ENCODE results near the gene CPNE1. TPM values are rescaled to one million over a fixed set of nuclear protein-coding genes. Genes with fewer than 3 reads are reported as not detected.

CPNE1 gene
- total RNA-seq, 1 experiment from 2014 or later = 155 TPM

- Histone ChIP-seq H4K91ac (ENCODE audit: insufficient read length, low read depth, low read length) (no peak overlapping the region), H4K5ac (ENCODE audit: insufficient read length, low read depth, low read length) (no peak overlapping the region), H2BK5ac (ENCODE audit: insufficient read length, low read length) (no peak overlapping the region), H2BK20ac (ENCODE audit: low read depth, low read length, poor library complexity, severe bottlenecking) (no peak overlapping the region), H3K23me2 (ENCODE audit: insufficient read length, low read depth, low read length, poor library complexity, severe bottlenecking) (no peaks in the 10 kb centered on the region), H2BK15ac (ENCODE audit: low read depth, low read length) (no peak overlapping the region), H4K20me1 (ENCODE audit: control insufficient read depth, insufficient read depth, insufficient read length) (no peaks in the 10 kb centered on the region), H2AK5ac (ENCODE audit: insufficient read length, low read length) (no peak overlapping the region), H2BK120ac (ENCODE audit: low read depth, low read length, poor library complexity, severe bottlenecking) (no peak overlapping the region), H3K4me1 (ENCODE audit: insufficient read depth, low read length) (no peaks in the 10 kb centered on the region), H3K27me3 (ENCODE audit: insufficient read depth, low read length) (no peaks in the 10 kb centered on the region), H3K14ac (ENCODE audit: insufficient read depth, low read length) (no peak overlapping the region), H3K4ac (ENCODE audit: low read depth, low read length) (no peak overlapping the region), H3K23ac (ENCODE audit: insufficient read length, low read depth, low read length) (no peak overlapping the region), H3K4me2 (ENCODE audit: insufficient read depth, insufficient read length, low read length) (no peak overlapping the region), H3K9ac (ENCODE audit: extremely low read depth, insufficient read length, low read length) (no peak overlapping the region), H3K18ac (ENCODE audit: insufficient read length, low read depth, low read length) (no peak overlapping the region), H3K79me2 (ENCODE audit: insufficient read depth, low read length) (no peaks in the 10 kb centered on the region), H3T11ph (ENCODE audit: low read length) (no peak overlapping the region), H2BK12ac (ENCODE audit: insufficient read length, low read depth, low read length) (no peak overlapping the region), H3K27ac (ENCODE audit: insufficient read length, low read depth, low read length) (no peak overlapping the region), H4K8ac (replicated peaks; ENCODE audit: insufficient read length, low read depth, low read length) (no peak overlapping the region), H3K56ac (ENCODE audit: insufficient read length, low read depth, low read length) (no peak overlapping the region), H3K79me1 (ENCODE audit: insufficient read depth, low read depth, low read length, poor library complexity, severe bottlenecking) (no peaks in the 10 kb centered on the region), H2AFZ (ENCODE audit: low read length) (no peak overlapping the region), H3K9me3 (ENCODE audit: control insufficient read depth, low read depth, low read length) (no peaks in the 10 kb centered on the region)
- H3K27ac Mint-ChIP-seq = no peak overlapping the region
- H3K36me3 Mint-ChIP-seq (ENCODE audit: insufficient read depth in 1 of 3, low read depth in 3 of 3) = peaks cover 0 to 3% (median 1%) of the 10 kb centered on the region in 3 experiments; a peak in 2 of 7 replicates
- H3K4me1 Mint-ChIP-seq = no peaks in the 10 kb centered on the region
- peaks cover 0 to 2% of the 10 kb centered on the region in 2 experiments; a peak in 2 of 5 replicates for H3K9me3 Mint-ChIP-seq
- DNase-seq = no peak
- TF ChIP-seq CTCF (conservative IDR thresholded peaks at IDR 0.05) = no peak
- no CpG with 5 or more reads among the region's 6 CpGs for WGBS (ENCODE audit: extremely low coverage, insufficient read length, low lambda C conversion rate)
- no peak overlapping the region for H3K4me3 Mint-ChIP-seq
- peaks cover 5% of the 10 kb centered on the region for H3K27me3 Mint-ChIP-seq (ENCODE audit: low read depth)
Measured at GRCh38 chr20:35579196-35579595, 85.5 kb downstream of the CPNE1 start.

All from H9 (cell line).